GM23338 (cell line): ENCODE data around the gene NPAS2. TPM values are rescaled to one million over a fixed set of nuclear protein-coding genes. Genes with fewer than 3 reads are reported as not detected.

Source experiments
- ATAC-seq: fragments of 200-7000 bp; cut with Tn5 transposase; 3 replicates; pipeline ENCODE4 v1.9.1; 2020
- DNase-seq: peaks from one replicate; pipeline ENCODE4 v3.0.0-alpha.2; 2015; ENCODE audit warnings: low spot score
- H2AFZ ChIP-seq: fragments of 200-600 bp; sonication (generic); 2 replicates; pipeline ENCODE4 v1.8.0; 2016; ENCODE audit warnings: antibody characterized with exemption, mild to moderate bottlenecking, moderate library complexity
- H3F3A ChIP-seq: fragments of 200-600 bp; sonication (generic); replicated peaks from 2 replicates; pipeline ENCODE4 v1.8.0; 2017; ENCODE audit warnings: antibody characterized with exemption, mixed run types, low read depth
- H3K27ac ChIP-seq: fragments of 200-600 bp; sonication (generic); 2 replicates; pipeline ENCODE4 v1.6.1; 2016; ENCODE audit warnings: low read depth
- H3K27me3 ChIP-seq: fragments of 200-600 bp; sonication (generic); 2 replicates; pipeline ENCODE4 v1.8.0; 2016; ENCODE audit warnings: mild to moderate bottlenecking, mixed run types, moderate library complexity; ENCODE audit not compliant: insufficient read depth
- H3K36me3 ChIP-seq: fragments of 200-600 bp; sonication (generic); 2 replicates; pipeline ENCODE4 v1.8.0; 2016; ENCODE audit warnings: mild to moderate bottlenecking; ENCODE audit not compliant: insufficient read depth
- H3K4me1 ChIP-seq: fragments of 200-600 bp; sonication (generic); 2 replicates; pipeline ENCODE4 v1.8.0; 2016; ENCODE audit warnings: mild to moderate bottlenecking, moderate library complexity; ENCODE audit not compliant: insufficient read depth
- H3K4me2 ChIP-seq: fragments of 200-600 bp; sonication (generic); 2 replicates; pipeline ENCODE4 v1.7.1; 2017; ENCODE audit warnings: mixed run types
- H3K4me3 ChIP-seq: fragments of 200-600 bp; sonication (generic); 2 replicates; pipeline ENCODE4 v1.6.1; 2016; ENCODE audit warnings: mixed run types
- H3K79me2 ChIP-seq: fragments of 200-600 bp; sonication (generic); replicated peaks from 2 replicates; pipeline ENCODE4 v1.8.0; 2017; ENCODE audit warnings: mild to moderate bottlenecking; ENCODE audit not compliant: insufficient read depth
- H3K9me2 ChIP-seq: fragments of 200-600 bp; sonication (generic); 2 replicates; pipeline ENCODE4 v1.8.0; 2017; ENCODE audit not compliant: insufficient read depth
- H4K20me1 ChIP-seq: fragments of 200-600 bp; sonication (generic); replicated peaks from 2 replicates; pipeline ENCODE4 v1.8.0; 2017; ENCODE audit warnings: mild to moderate bottlenecking; ENCODE audit not compliant: insufficient read depth
- H3K27ac Mint-ChIP-seq: 2 replicates; pipeline ENCODE4 v1.8.0; 2020; ENCODE audit warnings: inconsistent platforms, mild to moderate bottlenecking, moderate library complexity, mixed read lengths
- H3K27me3 Mint-ChIP-seq: 3 replicates; pipeline ENCODE4 v1.8.0; 2022; ENCODE audit warnings: low read depth, mild to moderate bottlenecking, moderate library complexity, mixed read lengths, inconsistent platforms; ENCODE audit not compliant: insufficient read depth, poor library complexity
- H3K36me3 Mint-ChIP-seq: 3 replicates; pipeline ENCODE4 v1.8.0; 2021; ENCODE audit warnings: low read depth, mild to moderate bottlenecking, inconsistent platforms, moderate library complexity, mixed read lengths
- H3K4me1 Mint-ChIP-seq: 3 replicates; pipeline ENCODE4 v1.8.0; 2020; ENCODE audit warnings: mild to moderate bottlenecking, inconsistent platforms, mixed read lengths
- H3K4me3 Mint-ChIP-seq: 3 replicates; pipeline ENCODE4 v1.8.0; 2021; ENCODE audit warnings: moderate library complexity, mild to moderate bottlenecking, inconsistent platforms, mixed read lengths
- H3K9me3 Mint-ChIP-seq: 3 replicates; pipeline ENCODE4 v1.8.0; 2020; ENCODE audit warnings: moderate library complexity, mild to moderate bottlenecking, inconsistent platforms, mixed read lengths
- CREB1 ChIP-seq: fragments of 250-450 bp; sonication (Bioruptor Pico); IDR thresholded peaks from 2 replicates; pipeline ENCODE4 v1.5.0; 2020; ENCODE audit warnings: low read depth, mild to moderate bottlenecking, moderate library complexity
- EZH2 ChIP-seq: fragments of 200-600 bp; sonication (generic); IDR thresholded peaks from one replicate; pipeline ENCODE4 v1.8.0; 2017; ENCODE audit warnings: antibody characterized with exemption, mild to moderate bottlenecking, low read depth; ENCODE audit not compliant: unreplicated experiment
- EZH2phosphoT487 ChIP-seq: fragments of 200-600 bp; sonication (generic); IDR thresholded peaks from one replicate; pipeline ENCODE4 v1.8.1; 2018; ENCODE audit warnings: antibody characterized with exemption; ENCODE audit not compliant: unreplicated experiment
- JUNB ChIP-seq: IDR thresholded peaks from one replicate; pipeline ENCODE4 v1.6.1; 2016; ENCODE audit warnings: antibody characterized with exemption; ENCODE audit not compliant: unreplicated experiment
- NANOG ChIP-seq: IDR thresholded peaks from 2 replicates; pipeline ENCODE4 v1.6.1; 2016; ENCODE audit warnings: antibody characterized with exemption, borderline replicate concordance
- POLR2AphosphoS5 ChIP-seq: IDR thresholded peaks from 2 replicates; pipeline ENCODE4 v1.6.1; 2016; ENCODE audit warnings: antibody characterized with exemption, low read depth
- STAT1 ChIP-seq: IDR thresholded peaks from one replicate; pipeline ENCODE4 v1.6.1; 2016; ENCODE audit warnings: antibody characterized with exemption; ENCODE audit not compliant: unreplicated experiment
- ZNF114 ChIP-seq: fragments of 250-450 bp; sonication (Bioruptor Pico); IDR thresholded peaks from 2 replicates; pipeline ENCODE4 v1.5.0; 2020; ENCODE audit warnings: mild to moderate bottlenecking, moderate library complexity
- ZNF331 ChIP-seq: fragments of 250-450 bp; sonication (Bioruptor Pico); IDR thresholded peaks from 2 replicates; pipeline ENCODE4 v1.5.0; 2020; ENCODE audit warnings: low read depth, mild to moderate bottlenecking, moderate library complexity
- polyA plus RNA-seq: library from polyadenylated mRNA; unstranded; fragments of >200 nt; fragmentation: Nextera tagmentation; extraction: Ambion mirVana; gene quantifications from 2 replicates; pipeline ENCODE4 v1.2.1, GENCODE V29; 2016
- total RNA-seq: library from RNA; depleted of rRNA; stranded (reverse); fragments of >200 nt; shearing (Covaris generic); gene quantifications from 2 replicates; pipeline ENCODE4 v1.2.3, GENCODE V29; 2014
- TF ChIP-seq, protein P1 (sequence below): fragments of 250-450 bp; sonication (Bioruptor Pico); IDR thresholded peaks from 2 replicates; pipeline ENCODE4 v1.5.0; 2020; ENCODE audit warnings: mild to moderate bottlenecking, moderate library complexity
- TF ChIP-seq, protein P2 (sequence below), 2 experiments: fragments of 200-600 bp in 1 of 2; sonication (generic) in 1 of 2; conservative IDR thresholded peaks; 2 replicates each; pipeline versions ENCODE4 v1.5.1 to v1.6.1; 2016 to 2017; ENCODE audit warnings: antibody characterized with exemption in 2 of 2, low read depth in 2 of 2, mild to moderate bottlenecking in 2 of 2, moderate library complexity in 1 of 2
- TF ChIP-seq, protein P3 (sequence below): IDR thresholded peaks from one replicate; pipeline ENCODE4 v1.6.1; 2018; ENCODE audit warnings: antibody characterized with exemption; ENCODE audit not compliant: unreplicated experiment
- TF ChIP-seq, protein P4 (sequence below): IDR thresholded peaks from 2 replicates; pipeline ENCODE4 v1.6.1; 2016; ENCODE audit warnings: antibody characterized with exemption

The NPAS2 gene
- total and polyA plus RNA-seq, 2 experiments from 2014 or later: 0.56 to 1.1 TPM

DNA sequence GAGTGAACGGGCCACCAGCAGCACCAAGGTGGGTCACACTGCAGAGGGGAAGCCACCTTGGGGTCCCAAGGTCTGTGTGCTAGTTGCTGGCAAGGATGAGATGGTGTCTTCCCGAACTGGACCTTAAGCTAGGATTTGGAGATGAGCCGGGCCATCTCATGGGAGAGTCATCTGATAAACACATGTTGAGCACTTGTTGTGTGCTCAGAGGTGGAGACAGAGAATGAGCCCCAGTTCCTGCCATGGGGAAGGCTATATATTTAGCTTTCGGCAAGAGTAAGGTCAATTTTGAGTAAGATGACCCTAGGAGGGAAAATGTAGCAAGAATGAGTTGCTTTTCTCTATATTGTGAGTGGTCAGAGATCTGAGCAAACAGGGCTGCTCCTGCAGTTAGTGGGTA lies 140.7 kb downstream of the NPAS2 start:
- Histone ChIP-seq H3F3A (no peaks in the 10 kb centered on the region), H3K9me2 (peaks cover 7% of the 10 kb centered on the region; the same call in 1 of the 2 replicates), H3K4me2 (no peak overlapping the region), H3K79me2 (no peaks in the 10 kb centered on the region), H3K4me3 (no peak overlapping the region), H3K27me3 (no peaks in the 10 kb centered on the region), H3K27ac (no peak overlapping the region), H3K36me3 (no peaks in the 10 kb centered on the region), H2AFZ (no peak overlapping the region), H4K20me1 (no peaks in the 10 kb centered on the region), H3K4me1 (no peaks in the 10 kb centered on the region)
- H3K4me1 Mint-ChIP-seq: peaks cover 3% of the 10 kb centered on the region; the same call in 2 of the 3 replicates
- no peak for ATAC-seq
- no peak for DNase-seq
- H3K4me3 Mint-ChIP-seq: no peak overlapping the region
- TF ChIP-seq ZNF331 (no peak), NANOG (no peak), EZH2 (no peak), EZH2phosphoT487 (no peak), POLR2AphosphoS5 (no peak), CREB1 (CRISPR knock-in tag) (no peak), ZNF114 (CRISPR knock-in tag) (no peak), STAT1 (no peak), JUNB (no peak)
- TF ChIP-seq, protein P1, sequence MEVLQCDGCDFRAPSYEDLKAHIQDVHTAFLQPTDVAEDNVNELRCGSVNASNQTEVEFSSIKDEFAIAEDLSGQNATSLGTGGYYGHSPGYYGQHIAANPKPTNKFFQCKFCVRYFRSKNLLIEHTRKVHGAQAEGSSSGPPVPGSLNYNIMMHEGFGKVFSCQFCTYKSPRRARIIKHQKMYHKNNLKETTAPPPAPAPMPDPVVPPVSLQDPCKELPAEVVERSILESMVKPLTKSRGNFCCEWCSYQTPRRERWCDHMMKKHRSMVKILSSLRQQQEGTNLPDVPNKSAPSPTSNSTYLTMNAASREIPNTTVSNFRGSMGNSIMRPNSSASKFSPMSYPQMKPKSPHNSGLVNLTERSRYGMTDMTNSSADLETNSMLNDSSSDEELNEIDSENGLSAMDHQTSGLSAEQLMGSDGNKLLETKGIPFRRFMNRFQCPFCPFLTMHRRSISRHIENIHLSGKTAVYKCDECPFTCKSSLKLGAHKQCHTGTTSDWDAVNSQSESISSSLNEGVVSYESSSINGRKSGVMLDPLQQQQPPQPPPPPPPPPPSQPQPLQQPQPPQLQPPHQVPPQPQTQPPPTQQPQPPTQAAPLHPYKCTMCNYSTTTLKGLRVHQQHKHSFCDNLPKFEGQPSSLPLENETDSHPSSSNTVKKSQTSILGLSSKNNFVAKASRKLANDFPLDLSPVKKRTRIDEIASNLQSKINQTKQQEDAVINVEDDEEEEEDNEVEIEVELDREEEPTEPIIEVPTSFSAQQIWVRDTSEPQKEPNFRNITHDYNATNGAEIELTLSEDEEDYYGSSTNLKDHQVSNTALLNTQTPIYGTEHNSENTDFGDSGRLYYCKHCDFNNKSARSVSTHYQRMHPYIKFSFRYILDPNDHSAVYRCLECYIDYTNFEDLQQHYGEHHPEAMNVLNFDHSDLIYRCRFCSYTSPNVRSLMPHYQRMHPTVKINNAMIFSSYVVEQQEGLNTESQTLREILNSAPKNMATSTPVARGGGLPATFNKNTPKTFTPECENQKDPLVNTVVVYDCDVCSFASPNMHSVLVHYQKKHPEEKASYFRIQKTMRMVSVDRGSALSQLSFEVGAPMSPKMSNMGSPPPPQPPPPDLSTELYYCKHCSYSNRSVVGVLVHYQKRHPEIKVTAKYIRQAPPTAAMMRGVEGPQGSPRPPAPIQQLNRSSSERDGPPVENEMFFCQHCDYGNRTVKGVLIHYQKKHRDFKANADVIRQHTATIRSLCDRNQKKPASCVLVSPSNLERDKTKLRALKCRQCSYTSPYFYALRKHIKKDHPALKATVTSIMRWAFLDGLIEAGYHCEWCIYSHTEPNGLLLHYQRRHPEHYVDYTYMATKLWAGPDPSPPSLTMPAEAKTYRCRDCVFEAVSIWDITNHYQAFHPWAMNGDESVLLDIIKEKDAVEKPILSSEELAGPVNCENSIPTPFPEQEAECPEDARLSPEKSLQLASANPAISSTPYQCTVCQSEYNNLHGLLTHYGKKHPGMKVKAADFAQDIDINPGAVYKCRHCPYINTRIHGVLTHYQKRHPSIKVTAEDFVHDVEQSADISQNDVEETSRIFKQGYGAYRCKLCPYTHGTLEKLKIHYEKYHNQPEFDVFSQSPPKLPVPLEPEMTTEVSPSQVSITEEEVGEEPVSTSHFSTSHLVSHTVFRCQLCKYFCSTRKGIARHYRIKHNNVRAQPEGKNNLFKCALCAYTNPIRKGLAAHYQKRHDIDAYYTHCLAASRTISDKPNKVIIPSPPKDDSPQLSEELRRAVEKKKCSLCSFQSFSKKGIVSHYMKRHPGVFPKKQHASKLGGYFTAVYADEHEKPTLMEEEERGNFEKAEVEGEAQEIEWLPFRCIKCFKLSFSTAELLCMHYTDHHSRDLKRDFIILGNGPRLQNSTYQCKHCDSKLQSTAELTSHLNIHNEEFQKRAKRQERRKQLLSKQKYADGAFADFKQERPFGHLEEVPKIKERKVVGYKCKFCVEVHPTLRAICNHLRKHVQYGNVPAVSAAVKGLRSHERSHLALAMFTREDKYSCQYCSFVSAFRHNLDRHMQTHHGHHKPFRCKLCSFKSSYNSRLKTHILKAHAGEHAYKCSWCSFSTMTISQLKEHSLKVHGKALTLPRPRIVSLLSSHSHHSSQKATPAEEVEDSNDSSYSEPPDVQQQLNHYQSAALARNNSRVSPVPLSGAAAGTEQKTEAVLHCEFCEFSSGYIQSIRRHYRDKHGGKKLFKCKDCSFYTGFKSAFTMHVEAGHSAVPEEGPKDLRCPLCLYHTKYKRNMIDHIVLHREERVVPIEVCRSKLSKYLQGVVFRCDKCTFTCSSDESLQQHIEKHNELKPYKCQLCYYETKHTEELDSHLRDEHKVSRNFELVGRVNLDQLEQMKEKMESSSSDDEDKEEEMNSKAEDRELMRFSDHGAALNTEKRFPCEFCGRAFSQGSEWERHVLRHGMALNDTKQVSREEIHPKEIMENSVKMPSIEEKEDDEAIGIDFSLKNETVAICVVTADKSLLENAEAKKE (CRISPR knock-in tag): no peak
- TF ChIP-seq, protein P2, sequence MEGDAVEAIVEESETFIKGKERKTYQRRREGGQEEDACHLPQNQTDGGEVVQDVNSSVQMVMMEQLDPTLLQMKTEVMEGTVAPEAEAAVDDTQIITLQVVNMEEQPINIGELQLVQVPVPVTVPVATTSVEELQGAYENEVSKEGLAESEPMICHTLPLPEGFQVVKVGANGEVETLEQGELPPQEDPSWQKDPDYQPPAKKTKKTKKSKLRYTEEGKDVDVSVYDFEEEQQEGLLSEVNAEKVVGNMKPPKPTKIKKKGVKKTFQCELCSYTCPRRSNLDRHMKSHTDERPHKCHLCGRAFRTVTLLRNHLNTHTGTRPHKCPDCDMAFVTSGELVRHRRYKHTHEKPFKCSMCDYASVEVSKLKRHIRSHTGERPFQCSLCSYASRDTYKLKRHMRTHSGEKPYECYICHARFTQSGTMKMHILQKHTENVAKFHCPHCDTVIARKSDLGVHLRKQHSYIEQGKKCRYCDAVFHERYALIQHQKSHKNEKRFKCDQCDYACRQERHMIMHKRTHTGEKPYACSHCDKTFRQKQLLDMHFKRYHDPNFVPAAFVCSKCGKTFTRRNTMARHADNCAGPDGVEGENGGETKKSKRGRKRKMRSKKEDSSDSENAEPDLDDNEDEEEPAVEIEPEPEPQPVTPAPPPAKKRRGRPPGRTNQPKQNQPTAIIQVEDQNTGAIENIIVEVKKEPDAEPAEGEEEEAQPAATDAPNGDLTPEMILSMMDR (conservative IDR thresholded peaks at IDR 0.05; ENCODE audit: low read depth in 2 of 2): no peak
- TF ChIP-seq, protein P3, sequence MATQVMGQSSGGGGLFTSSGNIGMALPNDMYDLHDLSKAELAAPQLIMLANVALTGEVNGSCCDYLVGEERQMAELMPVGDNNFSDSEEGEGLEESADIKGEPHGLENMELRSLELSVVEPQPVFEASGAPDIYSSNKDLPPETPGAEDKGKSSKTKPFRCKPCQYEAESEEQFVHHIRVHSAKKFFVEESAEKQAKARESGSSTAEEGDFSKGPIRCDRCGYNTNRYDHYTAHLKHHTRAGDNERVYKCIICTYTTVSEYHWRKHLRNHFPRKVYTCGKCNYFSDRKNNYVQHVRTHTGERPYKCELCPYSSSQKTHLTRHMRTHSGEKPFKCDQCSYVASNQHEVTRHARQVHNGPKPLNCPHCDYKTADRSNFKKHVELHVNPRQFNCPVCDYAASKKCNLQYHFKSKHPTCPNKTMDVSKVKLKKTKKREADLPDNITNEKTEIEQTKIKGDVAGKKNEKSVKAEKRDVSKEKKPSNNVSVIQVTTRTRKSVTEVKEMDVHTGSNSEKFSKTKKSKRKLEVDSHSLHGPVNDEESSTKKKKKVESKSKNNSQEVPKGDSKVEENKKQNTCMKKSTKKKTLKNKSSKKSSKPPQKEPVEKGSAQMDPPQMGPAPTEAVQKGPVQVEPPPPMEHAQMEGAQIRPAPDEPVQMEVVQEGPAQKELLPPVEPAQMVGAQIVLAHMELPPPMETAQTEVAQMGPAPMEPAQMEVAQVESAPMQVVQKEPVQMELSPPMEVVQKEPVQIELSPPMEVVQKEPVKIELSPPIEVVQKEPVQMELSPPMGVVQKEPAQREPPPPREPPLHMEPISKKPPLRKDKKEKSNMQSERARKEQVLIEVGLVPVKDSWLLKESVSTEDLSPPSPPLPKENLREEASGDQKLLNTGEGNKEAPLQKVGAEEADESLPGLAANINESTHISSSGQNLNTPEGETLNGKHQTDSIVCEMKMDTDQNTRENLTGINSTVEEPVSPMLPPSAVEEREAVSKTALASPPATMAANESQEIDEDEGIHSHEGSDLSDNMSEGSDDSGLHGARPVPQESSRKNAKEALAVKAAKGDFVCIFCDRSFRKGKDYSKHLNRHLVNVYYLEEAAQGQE: no peak
- TF ChIP-seq, protein P4, sequence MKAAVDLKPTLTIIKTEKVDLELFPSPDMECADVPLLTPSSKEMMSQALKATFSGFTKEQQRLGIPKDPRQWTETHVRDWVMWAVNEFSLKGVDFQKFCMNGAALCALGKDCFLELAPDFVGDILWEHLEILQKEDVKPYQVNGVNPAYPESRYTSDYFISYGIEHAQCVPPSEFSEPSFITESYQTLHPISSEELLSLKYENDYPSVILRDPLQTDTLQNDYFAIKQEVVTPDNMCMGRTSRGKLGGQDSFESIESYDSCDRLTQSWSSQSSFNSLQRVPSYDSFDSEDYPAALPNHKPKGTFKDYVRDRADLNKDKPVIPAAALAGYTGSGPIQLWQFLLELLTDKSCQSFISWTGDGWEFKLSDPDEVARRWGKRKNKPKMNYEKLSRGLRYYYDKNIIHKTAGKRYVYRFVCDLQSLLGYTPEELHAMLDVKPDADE: no peak
- H3K9me3 Mint-ChIP-seq: no peaks in the 10 kb centered on the region
- H3K27me3 Mint-ChIP-seq: peaks cover 4% of the 10 kb centered on the region
- H3K27ac Mint-ChIP-seq: no peak overlapping the region
- H3K36me3 Mint-ChIP-seq: no peaks in the 10 kb centered on the region
